Measurements from ENCODE around the gene HSD3B7.
A peak's percentile ranks its signal among the peaks of the same experiment; 100 is the strongest.

HSD3B7 gene

DNA sequence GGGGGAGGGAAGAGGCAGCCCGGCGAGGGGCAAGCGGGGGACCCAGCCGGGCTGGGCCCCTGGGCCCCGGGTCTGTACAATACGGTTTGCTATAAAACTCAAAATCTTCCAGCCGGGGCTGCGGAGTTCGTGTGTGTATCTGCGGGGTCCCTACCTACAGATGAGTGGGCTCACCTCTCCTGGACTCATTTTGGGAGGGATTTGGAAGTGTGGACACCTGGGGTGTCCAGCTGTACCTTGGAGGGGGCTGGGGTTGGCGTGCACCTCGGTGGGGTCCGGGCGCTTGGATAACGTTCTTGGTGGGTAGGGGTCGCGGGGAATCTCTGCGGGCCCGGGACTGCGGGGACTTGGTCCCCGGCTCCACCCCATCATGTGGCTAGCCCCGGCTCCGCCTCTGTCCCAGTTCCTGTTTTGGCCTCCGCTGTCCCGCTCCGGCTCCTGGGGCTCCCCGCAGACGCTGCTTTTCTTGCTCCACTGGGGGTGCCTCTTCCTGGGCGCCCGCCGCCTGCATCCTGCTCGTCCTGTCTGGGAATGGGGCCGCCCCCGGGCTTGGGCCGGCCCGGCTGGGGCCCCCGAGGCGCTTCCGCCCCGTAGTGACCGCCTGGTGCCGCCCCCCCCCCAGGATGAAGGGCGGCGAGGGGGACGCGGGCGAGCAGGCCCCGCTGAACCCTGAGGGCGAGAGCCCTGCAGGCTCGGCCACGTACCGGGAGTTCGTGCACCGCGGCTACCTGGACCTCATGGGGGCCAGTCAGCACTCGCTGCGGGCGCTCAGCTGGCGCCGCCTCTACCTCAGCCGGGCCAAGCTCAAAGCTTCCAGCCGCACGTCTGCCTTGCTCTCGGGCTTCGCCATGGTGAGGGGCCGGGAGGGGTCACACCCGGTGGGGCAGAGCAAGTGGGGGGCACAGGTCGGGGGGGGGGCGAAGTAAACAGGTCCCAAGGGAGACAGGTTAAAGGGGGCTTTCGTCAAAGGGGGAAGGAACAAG lies 36.0 kb upstream of the HSD3B7 start, which contains the start of gene ORAI3:
TSS of gene ORAI3 (plus strand) at position 402 of the 983 bp plus-strand sequence. CDS start at position 624, 222 bp downstream.
- peaks cover 13% of the 10 kb centered on the region for H3K36me3 ChIP-seq (ENCODE audit: low read depth)
- peaks cover 5% of the 10 kb centered on the region for H3K4me1 ChIP-seq (ENCODE audit: insufficient read depth, poor library complexity, severe bottlenecking)
- H3K9me3 ChIP-seq (ENCODE audit: severe bottlenecking), result no peaks in the 10 kb centered on the region
- TF ChIP-seq, protein P1, sequence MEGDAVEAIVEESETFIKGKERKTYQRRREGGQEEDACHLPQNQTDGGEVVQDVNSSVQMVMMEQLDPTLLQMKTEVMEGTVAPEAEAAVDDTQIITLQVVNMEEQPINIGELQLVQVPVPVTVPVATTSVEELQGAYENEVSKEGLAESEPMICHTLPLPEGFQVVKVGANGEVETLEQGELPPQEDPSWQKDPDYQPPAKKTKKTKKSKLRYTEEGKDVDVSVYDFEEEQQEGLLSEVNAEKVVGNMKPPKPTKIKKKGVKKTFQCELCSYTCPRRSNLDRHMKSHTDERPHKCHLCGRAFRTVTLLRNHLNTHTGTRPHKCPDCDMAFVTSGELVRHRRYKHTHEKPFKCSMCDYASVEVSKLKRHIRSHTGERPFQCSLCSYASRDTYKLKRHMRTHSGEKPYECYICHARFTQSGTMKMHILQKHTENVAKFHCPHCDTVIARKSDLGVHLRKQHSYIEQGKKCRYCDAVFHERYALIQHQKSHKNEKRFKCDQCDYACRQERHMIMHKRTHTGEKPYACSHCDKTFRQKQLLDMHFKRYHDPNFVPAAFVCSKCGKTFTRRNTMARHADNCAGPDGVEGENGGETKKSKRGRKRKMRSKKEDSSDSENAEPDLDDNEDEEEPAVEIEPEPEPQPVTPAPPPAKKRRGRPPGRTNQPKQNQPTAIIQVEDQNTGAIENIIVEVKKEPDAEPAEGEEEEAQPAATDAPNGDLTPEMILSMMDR (IDR thresholded peaks at IDR 0.05; ENCODE audit: poor library complexity, severe bottlenecking), result no peak
- H3K27me3 ChIP-seq (ENCODE audit: insufficient read depth, poor library complexity, severe bottlenecking), result no peaks in the 10 kb centered on the region
- ATAC-seq (ENCODE audit: low read depth) (peak; percentile 35), DNase-seq (ENCODE audit: low spot score) (no peak)
- peak within 1 kb of the TSS; percentile 90 for H3K27ac ChIP-seq (ENCODE audit: poor library complexity, severe bottlenecking)
- peak within 1 kb of the TSS; percentile 98 for H3K4me3 ChIP-seq (ENCODE audit: severe bottlenecking)

GRCh38 chr16:30949650-30950515 lies 35.1 kb upstream of the HSD3B7 start:
- ATAC-seq (ENCODE audit: low read depth) (peak; percentile 83), DNase-seq (ENCODE audit: low spot score) (peak; percentile 98)
- H3K4me1 ChIP-seq (ENCODE audit: insufficient read depth, poor library complexity, severe bottlenecking), result peaks cover 5% of the 10 kb centered on the region
- H3K9me3 ChIP-seq (ENCODE audit: severe bottlenecking), result no peaks in the 10 kb centered on the region
- peaks cover 4% of the 10 kb centered on the region for H3K36me3 ChIP-seq (ENCODE audit: low read depth)
- TF ChIP-seq, protein P1 (IDR thresholded peaks at IDR 0.05; ENCODE audit: poor library complexity, severe bottlenecking), result no peak
- no peaks in the 10 kb centered on the region for H3K27me3 ChIP-seq (ENCODE audit: insufficient read depth, poor library complexity, severe bottlenecking)
- H3K27ac ChIP-seq (ENCODE audit: poor library complexity, severe bottlenecking), result peak overlapping the region; percentile 90
- H3K4me3 ChIP-seq (ENCODE audit: severe bottlenecking), result peak overlapping the region; percentile 98

- Histone ChIP-seq H3K36me3 (ENCODE audit: low read depth) (0 out of 2 replicates have a peak, but pooled peaks cover 3% of the 10 kb centered on the region), H3K4me3 (ENCODE audit: severe bottlenecking) (peak overlapping the region; percentile 98), H3K27me3 (ENCODE audit: insufficient read depth, poor library complexity, severe bottlenecking) (no peaks in the 10 kb centered on the region), H3K4me1 (ENCODE audit: insufficient read depth, poor library complexity, severe bottlenecking) (peaks cover 5% of the 10 kb centered on the region), H3K9me3 (ENCODE audit: severe bottlenecking) (no peaks in the 10 kb centered on the region), H3K27ac (ENCODE audit: poor library complexity, severe bottlenecking) (peak overlapping the region; percentile 90)
- TF ChIP-seq, protein P1 (IDR thresholded peaks at IDR 0.05; ENCODE audit: poor library complexity, severe bottlenecking), result no peak
- DNase-seq (ENCODE audit: low spot score) (no peak), ATAC-seq (ENCODE audit: low read depth) (no peak; the same call in 2 of the 3 replicates)
Measured at GRCh38 chr16:30950516-30951065, 34.4 kb upstream of the HSD3B7 start.

GRCh38 chr16:30951193-30951592 lies 33.8 kb upstream of the HSD3B7 start:
- peak overlapping the region; percentile 90 for H3K27ac ChIP-seq (ENCODE audit: poor library complexity, severe bottlenecking)
- no peak overlapping the region for H3K4me3 ChIP-seq (ENCODE audit: severe bottlenecking)
- no peaks in the 10 kb centered on the region for H3K27me3 ChIP-seq (ENCODE audit: insufficient read depth, poor library complexity, severe bottlenecking)
- 0 out of 2 replicates have a peak, but pooled peaks cover 3% of the 10 kb centered on the region for H3K36me3 ChIP-seq (ENCODE audit: low read depth)
- DNase-seq (ENCODE audit: low spot score) (no peak), ATAC-seq (ENCODE audit: low read depth) (no peak)
- no peaks in the 10 kb centered on the region for H3K9me3 ChIP-seq (ENCODE audit: severe bottlenecking)
- peaks cover 5% of the 10 kb centered on the region for H3K4me1 ChIP-seq (ENCODE audit: insufficient read depth, poor library complexity, severe bottlenecking)
- TF ChIP-seq, protein P1 (IDR thresholded peaks at IDR 0.05; ENCODE audit: poor library complexity, severe bottlenecking), result no peak
